IPS-18c (cell line): Measurements from ENCODE around the gene FOXA2.
"Not testable (repeated sequence)": the region's sequence is repeated elsewhere in the genome, so short reads cannot be mapped to it uniquely, and the experiment has no call there.

Experiments
- H3K4me3 ChIP-seq: 2 replicates; pipeline ENCODE4 v1.7.0; 2013; ENCODE audit warnings: low read depth, mild to moderate bottlenecking, low read length, moderate library complexity; ENCODE audit not compliant: insufficient read depth
- H3K9me3 ChIP-seq: one replicate; pipeline ENCODE4 v1.6.1; 2013; ENCODE audit warnings: mild to moderate bottlenecking, low read length, moderate library complexity; ENCODE audit not compliant: control insufficient read depth, insufficient read depth

FOXA2 gene

GRCh38 chr20:22584522-22584921 lies at the start of gene FOXA2:
FOXA2 (minus strand) TSS chr20:22584572; CDS start chr20:22584278, 294 bp downstream.
- H3K9me3 ChIP-seq: peaks cover 8% of the 10 kb centered on the region
- peak within 1 kb of the TSS; percentile 38 for H3K4me3 ChIP-seq

GRCh38 chr20:22630701-22631100 lies 46.3 kb upstream of the FOXA2 start:
- Histone ChIP-seq H3K4me3 (no peak overlapping the region), H3K9me3 (no peaks in the 10 kb centered on the region)

- Histone ChIP-seq H3K9me3 (no peaks in the 10 kb centered on the region), H3K4me3 (no peak overlapping the region)
Measured at GRCh38 chr20:22629927-22630326, 45.6 kb upstream of the FOXA2 start.

GRCh38 chr20:22629447-22629846 lies 45.1 kb upstream of the FOXA2 start:
- Histone ChIP-seq H3K4me3 (no peak overlapping the region), H3K9me3 (no peaks in the 10 kb centered on the region)

GRCh38 chr20:22626496-22626895 lies 42.1 kb upstream of the FOXA2 start:
- H3K4me3 ChIP-seq: no peak overlapping the region

GRCh38 chr20:22623211-22623610 lies 38.8 kb upstream of the FOXA2 start:
- no peak overlapping the region for H3K4me3 ChIP-seq
- no peaks in the 10 kb centered on the region for H3K9me3 ChIP-seq

More at GRCh38 chr20:22626496-22626895, 42.1 kb upstream of the FOXA2 start:
- H3K9me3 ChIP-seq: no peaks in the 10 kb centered on the region

- Histone ChIP-seq H3K4me3 (no peak overlapping the region; the same call in 1 of the 2 replicates), H3K9me3 (no peaks in the 10 kb centered on the region)
Measured at GRCh38 chr20:22620342-22620741, 36.0 kb upstream of the FOXA2 start.

- no peaks in the 10 kb centered on the region for H3K9me3 ChIP-seq
- H3K4me3 ChIP-seq: no peak overlapping the region
Measured at GRCh38 chr20:22619806-22620205, 35.4 kb upstream of the FOXA2 start.

- H3K4me3 ChIP-seq: no peak overlapping the region
Measured at GRCh38 chr20:22619272-22619671, 34.9 kb upstream of the FOXA2 start.

GRCh38 chr20:22617160-22617559 lies 32.8 kb upstream of the FOXA2 start:
- no peak overlapping the region for H3K4me3 ChIP-seq

More at GRCh38 chr20:22619272-22619671, 34.9 kb upstream of the FOXA2 start:
- no peaks in the 10 kb centered on the region for H3K9me3 ChIP-seq

GRCh38 chr20:22616551-22616950 lies 32.2 kb upstream of the FOXA2 start:
- Histone ChIP-seq H3K9me3 (peaks cover 3% of the 10 kb centered on the region), H3K4me3 (no peak overlapping the region)

More at GRCh38 chr20:22617160-22617559, 32.8 kb upstream of the FOXA2 start:
- H3K9me3 ChIP-seq: no peaks in the 10 kb centered on the region

GRCh38 chr20:22615425-22615824 lies 31.1 kb upstream of the FOXA2 start:
- peaks cover 6% of the 10 kb centered on the region for H3K9me3 ChIP-seq
- no peak overlapping the region for H3K4me3 ChIP-seq

GRCh38 chr20:22611636-22612035 lies 27.3 kb upstream of the FOXA2 start:
- Histone ChIP-seq H3K4me3 (no peak overlapping the region), H3K9me3 (peaks cover 6% of the 10 kb centered on the region)

GRCh38 chr20:22607695-22608094 lies 23.3 kb upstream of the FOXA2 start:
- no peak overlapping the region for H3K4me3 ChIP-seq
- peaks cover 6% of the 10 kb centered on the region for H3K9me3 ChIP-seq

GRCh38 chr20:22604815-22605214 lies 20.4 kb upstream of the FOXA2 start:
- H3K4me3 ChIP-seq: no peak overlapping the region

GRCh38 chr20:22601361-22602141 lies 17.2 kb upstream of the FOXA2 start:
- Histone ChIP-seq H3K4me3 (no peak overlapping the region), H3K9me3 (no peaks in the 10 kb centered on the region)

More at GRCh38 chr20:22604815-22605214, 20.4 kb upstream of the FOXA2 start:
- H3K9me3 ChIP-seq: no peaks in the 10 kb centered on the region

- not testable (repeated sequence) for H3K9me3 ChIP-seq, H3K4me3 ChIP-seq
Measured at GRCh38 chr20:22599258-22599657, 14.9 kb upstream of the FOXA2 start.

- H3K4me3 ChIP-seq: no peak overlapping the region
- H3K9me3 ChIP-seq: no peaks in the 10 kb centered on the region
Measured at GRCh38 chr20:22597303-22597702, 12.9 kb upstream of the FOXA2 start.

- H3K9me3 ChIP-seq: no peaks in the 10 kb centered on the region
- H3K4me3 ChIP-seq: no peak overlapping the region
Measured at GRCh38 chr20:22590662-22591061, 6.3 kb upstream of the FOXA2 start.
